MCF 10A (cell line): ENCODE data around the gene CDC42SE2. TPM values are rescaled to one million over a fixed set of nuclear protein-coding genes. Genes with fewer than 3 reads are reported as not detected.
A peak's percentile ranks its signal among the peaks of the same experiment; 100 is the strongest.
"Not testable (repeated sequence)": the region's sequence is repeated elsewhere in the genome, so short reads cannot be mapped to it uniquely, and the experiment has no call there.

Source experiments
- BruUV-seq: library from RNA; stranded (reverse); fragments of 400-500 nt; replicated peaks from 2 replicates; lab custom pipeline; 2021; lab: Mats Ljungman, UMichigan
- CTCF ChIA-PET: fragments of 300-600 bp; sonication (Branson Sonifier 250); formaldehyde crosslinking; extraction: SDS; loops from one replicate; lab custom pipeline; 2021; ENCODE audit warnings: antibody characterized with exemption, inconsistent platforms; lab: Yijun Ruan, JAX
- POLR2A ChIA-PET: fragments of 300-600, 350-650 bp; sonication (Branson Sonifier 250); formaldehyde crosslinking; extraction: SDS; loops from one replicate; lab custom pipeline; 2020; ENCODE audit warnings: antibody characterized with exemption, inconsistent platforms; lab: Yijun Ruan, JAX
- DNase-seq: peaks from one replicate; pipeline ENCODE4 v3.0.0-alpha.2; 2018; ENCODE audit not compliant: unreplicated experiment
- H3K27ac Mint-ChIP-seq: one replicate; pipeline ENCODE4 v1.8.0; 2022; ENCODE audit warnings: mild to moderate bottlenecking, low read depth, mixed read lengths; ENCODE audit not compliant: unreplicated experiment
- H3K27me3 Mint-ChIP-seq: one replicate; pipeline ENCODE4 v1.8.0; 2022; ENCODE audit warnings: mixed read lengths; ENCODE audit not compliant: insufficient read depth, unreplicated experiment
- H3K36me3 Mint-ChIP-seq: one replicate; pipeline ENCODE4 v1.8.0; 2022; ENCODE audit warnings: mild to moderate bottlenecking, moderate library complexity, mixed read lengths; ENCODE audit not compliant: insufficient read depth, unreplicated experiment
- H3K4me1 Mint-ChIP-seq: one replicate; pipeline ENCODE4 v1.8.0; 2022; ENCODE audit warnings: mixed read lengths; ENCODE audit not compliant: insufficient read depth, unreplicated experiment
- H3K4me3 Mint-ChIP-seq: one replicate; pipeline ENCODE4 v1.8.0; 2022; ENCODE audit warnings: mild to moderate bottlenecking, moderate library complexity, mixed read lengths; ENCODE audit not compliant: unreplicated experiment
- H3K9me3 Mint-ChIP-seq: one replicate; pipeline ENCODE4 v1.8.0; 2022; ENCODE audit warnings: mixed read lengths; ENCODE audit not compliant: unreplicated experiment
- CTCF ChIP-seq: fragments of 200-600 bp; IDR thresholded peaks from one replicate; pipeline ENCODE4 v1.8.0; 2022; ENCODE audit warnings: antibody characterized with exemption, mild to moderate bottlenecking; ENCODE audit not compliant: unreplicated experiment
- intact Hi-C: fragments of 100-400 bp; cut with micrococcal nuclease; formaldehyde crosslinking; loops from 2 replicates; pipeline ENCODE4 v1.14.1; 2022
- total RNA-seq: library from RNA; stranded (reverse); gene quantifications from 2 replicates; pipeline ENCODE4 v1.2.3, GENCODE V29; 2022

The CDC42SE2 gene
- total RNA-seq, 1 experiment from 2014 or later = 71.0 TPM

GRCh38 chr5:131303537-131303936 lies 39.7 kb downstream of the CDC42SE2 start:
- POLR2A ChIA-PET = interaction anchor here (0.7 to 5.5 kb wide), 16 partner anchors 10 to 140 kb away, joined by 3 to 110 read pairs (median 10); partner anchors contain the start of gene CDC42SE2
- peaks cover 67% of the 10 kb centered on the region for H3K4me1 Mint-ChIP-seq
- peak; percentile 83 for DNase-seq
- CTCF ChIA-PET = interaction anchor here (1.2 kb wide), 1 partner anchor 31 kb away, joined by 3 read pairs; no protein-coding TSS in a partner anchor
- H3K4me3 Mint-ChIP-seq = peak overlapping the region; percentile 10
- peaks cover 15% of the 10 kb centered on the region for H3K36me3 Mint-ChIP-seq
- peak overlapping the region; percentile 97 for H3K27ac Mint-ChIP-seq
- H3K27me3 Mint-ChIP-seq = no peaks in the 10 kb centered on the region
- TF ChIP-seq CTCF = no peak
- intact Hi-C loops = no loop called here
- TSS peak; percentile 25 for BruUV-seq
- peaks cover 7% of the 10 kb centered on the region for H3K9me3 Mint-ChIP-seq

- ChIA-PET CTCF (interaction anchor here (0.6 to 1.2 kb wide), 4 partner anchors 12 to 857 kb away, joined by 3 read pairs; no protein-coding TSS in a partner anchor), POLR2A (interaction anchor here (0.7 to 5.5 kb wide), 15 partner anchors 9 to 141 kb away, joined by 3 to 110 read pairs (median 9); partner anchors contain the start of gene CDC42SE2)
- no TSS peak for BruUV-seq
- intact Hi-C loops = no loop called here
- no peak for TF ChIP-seq CTCF
- H3K36me3 Mint-ChIP-seq = peaks cover 6% of the 10 kb centered on the region
- DNase-seq = no peak
- no peaks in the 10 kb centered on the region for H3K27me3 Mint-ChIP-seq
- H3K4me3 Mint-ChIP-seq = no peak overlapping the region
- peak overlapping the region; percentile 97 for H3K27ac Mint-ChIP-seq
- H3K4me1 Mint-ChIP-seq = peaks cover 58% of the 10 kb centered on the region
- no peaks in the 10 kb centered on the region for H3K9me3 Mint-ChIP-seq
Observed at GRCh38 chr5:131304414-131304813, 40.6 kb downstream of the CDC42SE2 start.

GRCh38 chr5:131305138-131305689 lies 41.4 kb downstream of the CDC42SE2 start:
- Mint-ChIP-seq H3K4me3 (no peak overlapping the region), H3K9me3 (no peaks in the 10 kb centered on the region), H3K27ac (peak overlapping the region; percentile 97), H3K27me3 (no peaks in the 10 kb centered on the region), H3K4me1 (peaks cover 50% of the 10 kb centered on the region), H3K36me3 (peaks cover 6% of the 10 kb centered on the region)
- ChIA-PET POLR2A (interaction anchor here (0.7 to 5.5 kb wide), 16 partner anchors 8 to 142 kb away, joined by 3 to 110 read pairs (median 8); partner anchors contain the start of gene CDC42SE2), CTCF (interaction anchor here (0.6 to 1.2 kb wide), 6 partner anchors 11 to 858 kb away, joined by 3 read pairs; no protein-coding TSS in a partner anchor)
- DNase-seq = no peak
- intact Hi-C loops = no loop called here
- no TSS peak for BruUV-seq
- no peak for TF ChIP-seq CTCF

GRCh38 chr5:131305906-131306305 lies 42.1 kb downstream of the CDC42SE2 start:
- POLR2A ChIA-PET = interaction anchor here (0.7 to 5.2 kb wide), 11 partner anchors 12 to 140 kb away, joined by 3 to 110 read pairs (median 4); partner anchors contain the start of gene CDC42SE2
- BruUV-seq = no TSS peak
- CTCF ChIA-PET = interaction anchor here (0.8 to 1.2 kb wide), 2 partner anchors 26 to 41 kb away, joined by 3 read pairs; no protein-coding TSS in a partner anchor

GRCh38 chr5:131312235-131312772 lies 48.5 kb downstream of the CDC42SE2 start:
- intact Hi-C loops, BruUV-seq, H3K9me3 Mint-ChIP-seq, H3K27me3 Mint-ChIP-seq: not testable (repeated sequence)
- peaks cover 12% of the 10 kb centered on the region for H3K36me3 Mint-ChIP-seq
- DNase-seq = peak; percentile 31
- peak overlapping the region; percentile 91 for H3K4me3 Mint-ChIP-seq
- ChIA-PET CTCF (interaction anchor here (0.6 to 3.1 kb wide), 5 partner anchors 17 to 70 kb away, joined by 4 to 21 read pairs (median 6); no protein-coding TSS in a partner anchor), POLR2A (interaction anchor here (0.8 to 8.0 kb wide), 20 partner anchors 9 to 155 kb away, joined by 3 to 151 read pairs (median 10); partner anchors contain the start of genes CDC42SE2 and HINT1)
- peak overlapping the region; percentile 98 for H3K27ac Mint-ChIP-seq
- H3K4me1 Mint-ChIP-seq = peaks cover 39% of the 10 kb centered on the region

More at GRCh38 chr5:131305906-131306305, 42.1 kb downstream of the CDC42SE2 start:
- peak; percentile 59 for DNase-seq
- Mint-ChIP-seq H3K9me3 (no peaks in the 10 kb centered on the region), H3K36me3 (peaks cover 6% of the 10 kb centered on the region), H3K4me3 (no peak overlapping the region), H3K27ac (peak overlapping the region; percentile 97), H3K4me1 (peaks cover 47% of the 10 kb centered on the region), H3K27me3 (no peaks in the 10 kb centered on the region)
- intact Hi-C loops = no loop called here
- no peak for TF ChIP-seq CTCF
